ENCODE results near the gene CFAP74. TPM values are rescaled to one million over a fixed set of nuclear protein-coding genes. Genes with fewer than 3 reads are reported as not detected.

Gene CFAP74
- total RNA-seq, 1 donor from 2014 or later = 0.12 TPM

- TF ChIP-seq, protein P1, sequence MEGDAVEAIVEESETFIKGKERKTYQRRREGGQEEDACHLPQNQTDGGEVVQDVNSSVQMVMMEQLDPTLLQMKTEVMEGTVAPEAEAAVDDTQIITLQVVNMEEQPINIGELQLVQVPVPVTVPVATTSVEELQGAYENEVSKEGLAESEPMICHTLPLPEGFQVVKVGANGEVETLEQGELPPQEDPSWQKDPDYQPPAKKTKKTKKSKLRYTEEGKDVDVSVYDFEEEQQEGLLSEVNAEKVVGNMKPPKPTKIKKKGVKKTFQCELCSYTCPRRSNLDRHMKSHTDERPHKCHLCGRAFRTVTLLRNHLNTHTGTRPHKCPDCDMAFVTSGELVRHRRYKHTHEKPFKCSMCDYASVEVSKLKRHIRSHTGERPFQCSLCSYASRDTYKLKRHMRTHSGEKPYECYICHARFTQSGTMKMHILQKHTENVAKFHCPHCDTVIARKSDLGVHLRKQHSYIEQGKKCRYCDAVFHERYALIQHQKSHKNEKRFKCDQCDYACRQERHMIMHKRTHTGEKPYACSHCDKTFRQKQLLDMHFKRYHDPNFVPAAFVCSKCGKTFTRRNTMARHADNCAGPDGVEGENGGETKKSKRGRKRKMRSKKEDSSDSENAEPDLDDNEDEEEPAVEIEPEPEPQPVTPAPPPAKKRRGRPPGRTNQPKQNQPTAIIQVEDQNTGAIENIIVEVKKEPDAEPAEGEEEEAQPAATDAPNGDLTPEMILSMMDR (conservative IDR thresholded peaks at IDR 0.05) = no peak
- Mint-ChIP-seq H3K36me3 (ENCODE audit: low read depth) (no peaks in the 10 kb centered on the region), H3K4me1 (peaks cover 9% of the 10 kb centered on the region), H3K27ac (ENCODE audit: unreplicated experiment) (no peak overlapping the region), H3K4me3 (no peak overlapping the region), H3K9me3 (no peaks in the 10 kb centered on the region), H3K27me3 (ENCODE audit: low read depth) (peaks cover 2% of the 10 kb centered on the region)
- no peak for DNase-seq (ENCODE audit: low read depth, low spot score)
Measured at GRCh38 chr1:1942753-1943656, 60.6 kb downstream of the CFAP74 start.

DNA sequence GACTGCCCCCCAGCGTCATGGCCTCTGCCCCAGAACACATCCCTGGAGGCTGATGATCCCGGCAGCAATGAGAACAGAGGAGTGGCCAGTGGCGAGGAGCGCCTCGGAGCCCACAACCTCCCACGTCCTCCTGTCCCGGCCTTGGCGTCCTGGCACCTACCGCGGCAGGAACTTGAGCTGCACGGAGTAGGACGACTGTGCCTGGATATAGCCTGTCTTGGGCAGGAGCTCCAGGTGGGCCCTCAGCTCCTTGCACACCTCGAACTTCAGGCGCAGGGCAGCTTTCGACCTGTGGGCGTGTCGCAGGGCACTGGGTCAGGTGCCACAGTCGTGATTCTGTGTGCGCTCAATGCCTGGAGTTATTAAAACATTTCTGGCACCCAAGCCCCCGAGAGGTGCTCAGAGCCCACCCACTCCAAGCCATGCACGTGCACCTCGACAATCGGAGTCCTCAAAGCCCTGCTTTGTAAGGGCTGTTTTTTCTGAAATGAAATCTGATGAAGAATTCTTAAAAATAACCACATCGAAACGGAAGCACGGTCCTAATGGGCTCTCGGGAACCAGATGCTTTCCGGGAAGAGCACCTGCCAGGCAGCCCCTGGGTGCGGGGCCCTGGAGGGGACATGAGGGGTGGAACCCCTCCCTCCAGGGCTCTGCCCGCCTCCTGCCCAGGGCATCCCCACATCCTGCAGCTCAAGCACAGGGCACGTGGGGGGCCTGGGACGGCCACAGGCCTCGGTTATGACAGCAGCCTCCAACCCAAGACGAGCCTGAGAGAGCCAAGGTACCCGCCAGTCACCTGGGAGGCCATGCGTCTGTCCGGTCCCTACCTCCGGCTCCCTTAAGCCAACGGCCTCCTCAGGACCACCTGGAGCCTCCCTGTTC lies 61.5 kb downstream of the CFAP74 start:
- no peaks in the 10 kb centered on the region for H3K36me3 Mint-ChIP-seq (ENCODE audit: low read depth)
- peaks cover 9% of the 10 kb centered on the region for H3K4me1 Mint-ChIP-seq
- H3K27ac Mint-ChIP-seq (ENCODE audit: unreplicated experiment) = no peak overlapping the region
- peaks cover 2% of the 10 kb centered on the region for H3K27me3 Mint-ChIP-seq (ENCODE audit: low read depth)
- TF ChIP-seq, protein P1 (conservative IDR thresholded peaks at IDR 0.05) = no peak
- H3K4me3 Mint-ChIP-seq = no peak overlapping the region
- no peak for DNase-seq (ENCODE audit: low read depth, low spot score)
- no peaks in the 10 kb centered on the region for H3K9me3 Mint-ChIP-seq

- TF ChIP-seq, protein P1 (conservative IDR thresholded peaks at IDR 0.05) = no peak
- Mint-ChIP-seq H3K4me3 (no peak overlapping the region), H3K27ac (ENCODE audit: unreplicated experiment) (no peak overlapping the region), H3K36me3 (ENCODE audit: low read depth) (no peaks in the 10 kb centered on the region), H3K9me3 (no peaks in the 10 kb centered on the region), H3K27me3 (ENCODE audit: low read depth) (peaks cover 2% of the 10 kb centered on the region), H3K4me1 (peaks cover 9% of the 10 kb centered on the region)
- no peak for DNase-seq (ENCODE audit: low read depth, low spot score)
Measured at GRCh38 chr1:1941211-1941841, 62.3 kb downstream of the CFAP74 start.

GRCh38 chr1:1940123-1940425 lies 63.5 kb downstream of the CFAP74 start:
- Mint-ChIP-seq H3K27ac (ENCODE audit: unreplicated experiment) (no peak overlapping the region), H3K4me3 (no peak overlapping the region), H3K36me3 (ENCODE audit: low read depth) (no peaks in the 10 kb centered on the region), H3K4me1 (peaks cover 9% of the 10 kb centered on the region), H3K27me3 (ENCODE audit: low read depth) (peaks cover 7% of the 10 kb centered on the region), H3K9me3 (no peaks in the 10 kb centered on the region)
- TF ChIP-seq, protein P1 (conservative IDR thresholded peaks at IDR 0.05) = no peak
- no peak for DNase-seq (ENCODE audit: low read depth, low spot score)

GRCh38 chr1:1939296-1940122 lies 64.1 kb downstream of the CFAP74 start:
- no peak overlapping the region for H3K4me3 Mint-ChIP-seq
- TF ChIP-seq, protein P1 (conservative IDR thresholded peaks at IDR 0.05) = no peak
- no peaks in the 10 kb centered on the region for H3K9me3 Mint-ChIP-seq
- no peak for DNase-seq (ENCODE audit: low read depth, low spot score)
- H3K27me3 Mint-ChIP-seq (ENCODE audit: low read depth) = peaks cover 7% of the 10 kb centered on the region
- peaks cover 9% of the 10 kb centered on the region for H3K4me1 Mint-ChIP-seq
- H3K27ac Mint-ChIP-seq (ENCODE audit: unreplicated experiment) = no peak overlapping the region
- H3K36me3 Mint-ChIP-seq (ENCODE audit: low read depth) = no peaks in the 10 kb centered on the region
